Hepatocyte (in vitro differentiated cells): ENCODE results near the gene TEAD2.

Experiments
- EZH2 ChIP-seq: fragments of 200-600 bp; sonication (generic); IDR thresholded peaks from 2 replicates; pipeline ENCODE4 v1.6.1; 2016; ENCODE audit warnings: antibody characterized with exemption, mild to moderate bottlenecking, borderline replicate concordance
- EZH2phosphoT487 ChIP-seq: fragments of 200-600 bp; sonication (generic); IDR thresholded peaks from one replicate; pipeline ENCODE4 v1.6.1; 2018; ENCODE audit warnings: antibody characterized with exemption, mild to moderate bottlenecking, low read depth, moderate library complexity; ENCODE audit not compliant: unreplicated experiment, severe bottlenecking
- TF ChIP-seq, protein P1 (sequence below): fragments of 200-600 bp; sonication (generic); IDR thresholded peaks from 2 replicates; pipeline ENCODE4 v1.5.1; 2016; ENCODE audit warnings: antibody characterized with exemption, mild to moderate bottlenecking; ENCODE audit not compliant: poor library complexity

DNA sequence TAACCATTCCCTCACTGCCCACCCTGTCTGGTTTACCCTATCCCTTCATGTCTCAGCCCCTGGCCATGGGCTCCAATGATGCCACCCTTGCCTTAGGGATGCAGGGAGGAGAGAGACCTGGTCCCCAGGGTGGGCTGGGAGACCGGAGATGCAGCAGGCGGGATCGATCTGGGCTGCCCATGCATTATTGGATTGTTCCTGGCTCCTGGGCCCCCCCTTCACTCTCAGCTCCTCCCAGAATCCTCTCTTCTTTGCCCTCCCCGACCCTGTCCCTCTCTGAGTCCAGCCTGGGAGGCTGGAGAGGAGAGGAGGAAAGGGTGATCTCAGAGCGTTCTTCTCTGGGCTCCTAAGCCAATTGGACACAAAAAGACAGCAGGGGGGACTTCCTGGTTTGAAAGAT is 31.7 kb upstream of the TEAD2 start:
- TF ChIP-seq, protein P1, sequence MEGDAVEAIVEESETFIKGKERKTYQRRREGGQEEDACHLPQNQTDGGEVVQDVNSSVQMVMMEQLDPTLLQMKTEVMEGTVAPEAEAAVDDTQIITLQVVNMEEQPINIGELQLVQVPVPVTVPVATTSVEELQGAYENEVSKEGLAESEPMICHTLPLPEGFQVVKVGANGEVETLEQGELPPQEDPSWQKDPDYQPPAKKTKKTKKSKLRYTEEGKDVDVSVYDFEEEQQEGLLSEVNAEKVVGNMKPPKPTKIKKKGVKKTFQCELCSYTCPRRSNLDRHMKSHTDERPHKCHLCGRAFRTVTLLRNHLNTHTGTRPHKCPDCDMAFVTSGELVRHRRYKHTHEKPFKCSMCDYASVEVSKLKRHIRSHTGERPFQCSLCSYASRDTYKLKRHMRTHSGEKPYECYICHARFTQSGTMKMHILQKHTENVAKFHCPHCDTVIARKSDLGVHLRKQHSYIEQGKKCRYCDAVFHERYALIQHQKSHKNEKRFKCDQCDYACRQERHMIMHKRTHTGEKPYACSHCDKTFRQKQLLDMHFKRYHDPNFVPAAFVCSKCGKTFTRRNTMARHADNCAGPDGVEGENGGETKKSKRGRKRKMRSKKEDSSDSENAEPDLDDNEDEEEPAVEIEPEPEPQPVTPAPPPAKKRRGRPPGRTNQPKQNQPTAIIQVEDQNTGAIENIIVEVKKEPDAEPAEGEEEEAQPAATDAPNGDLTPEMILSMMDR: no peak
- TF ChIP-seq EZH2phosphoT487 (no peak), EZH2 (no peak)
